HG03280 (cell line): ENCODE results near the gene DOCK1.

Experiments used
- ATAC-seq: cut with Tn5 transposase; IDR thresholded peaks from one replicate; pipeline ENCODE4 v1.9.1; 2021; ENCODE audit warnings: mild to moderate bottlenecking, moderate library complexity; ENCODE audit not compliant: unreplicated experiment

The DOCK1 gene

GRCh38 chr10:127375461-127375860, 470.2 kb downstream of the DOCK1 start:
- no peak for ATAC-seq

- no peak for ATAC-seq
Observed at GRCh38 chr10:127376071-127376470, 470.8 kb downstream of the DOCK1 start.

GRCh38 chr10:127378628-127379027, 473.4 kb downstream of the DOCK1 start:
- ATAC-seq: no peak

GRCh38 chr10:127384532-127384931, 479.3 kb downstream of the DOCK1 start:
- ATAC-seq: no peak

- ATAC-seq: no peak
Observed at GRCh38 chr10:127385066-127385465, 479.8 kb downstream of the DOCK1 start.

- ATAC-seq: no peak
Observed at GRCh38 chr10:127386606-127387327, 481.5 kb downstream of the DOCK1 start.

- ATAC-seq: no peak
Observed at GRCh38 chr10:127391875-127392274, 486.6 kb downstream of the DOCK1 start.

GRCh38 chr10:127392351-127393235, 487.4 kb downstream of the DOCK1 start:
- no peak for ATAC-seq

- no peak for ATAC-seq
Observed at GRCh38 chr10:127398140-127398970, 493.1 kb downstream of the DOCK1 start.

GRCh38 chr10:127398971-127399365, 493.7 kb downstream of the DOCK1 start:
- ATAC-seq: no peak

- no peak for ATAC-seq
Observed at GRCh38 chr10:127399668-127400067, 494.4 kb downstream of the DOCK1 start.

GRCh38 chr10:127400216-127400615, 495.0 kb downstream of the DOCK1 start:
- ATAC-seq: no peak

GRCh38 chr10:127402596-127403409, 497.6 kb downstream of the DOCK1 start:
- no peak for ATAC-seq

GRCh38 chr10:127405221-127405620, 500.0 kb downstream of the DOCK1 start:
- no peak for ATAC-seq

- no peak for ATAC-seq
Observed at GRCh38 chr10:127406018-127406550, 500.9 kb downstream of the DOCK1 start.

GRCh38 chr10:127407551-127407950, 502.3 kb downstream of the DOCK1 start:
- no peak for ATAC-seq

GRCh38 chr10:127408112-127408710, 503.0 kb downstream of the DOCK1 start:
- ATAC-seq: no peak

GRCh38 chr10:127408733-127409132, 503.5 kb downstream of the DOCK1 start:
- no peak for ATAC-seq

GRCh38 chr10:127410030-127410429, 504.8 kb downstream of the DOCK1 start:
- no peak for ATAC-seq

GRCh38 chr10:127411062-127411461, 505.8 kb downstream of the DOCK1 start:
- no peak for ATAC-seq
